K562 (cell line): ENCODE measurements around the gene IGFBPL1.

Experiments
- NBN ChIP-seq: fragments of 450-650 bp; IDR thresholded peaks from 2 replicates; pipeline ENCODE4 v1.6.1; 2016; ENCODE audit warnings: low read depth, mild to moderate bottlenecking
- PCBP1 ChIP-seq: fragments of 200-400 bp; formaldehyde crosslinking; IDR thresholded peaks from 2 replicates; pipeline ENCODE4 v1.6.1; 2018; ENCODE audit warnings: mild to moderate bottlenecking, low read depth, low read length; ENCODE audit not compliant: poor library complexity, severe bottlenecking

DNA sequence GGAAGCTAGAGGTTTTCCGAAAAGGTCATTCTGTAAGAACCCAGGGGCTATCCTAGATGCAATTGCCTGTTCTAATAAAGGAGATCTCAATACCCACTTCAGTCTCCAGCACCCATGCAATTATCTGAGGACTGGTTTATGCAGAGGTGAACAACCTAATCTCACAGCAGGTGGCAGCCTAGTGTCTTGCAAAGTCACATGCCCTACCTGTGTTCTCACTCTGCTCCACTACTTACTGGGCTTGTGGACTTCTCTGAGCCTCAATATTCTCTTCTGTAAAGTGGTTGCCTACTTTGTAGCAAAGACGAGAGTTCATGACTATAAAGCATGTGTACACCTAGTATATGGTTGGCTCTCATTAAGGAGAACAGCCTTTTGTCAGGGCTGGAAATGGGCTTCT lies 52.8 kb downstream of the IGFBPL1 start:
- TF ChIP-seq PCBP1 (no peak), NBN (no peak)
